Measurements from ENCODE around the gene KCNH8. TPM values are rescaled to one million over a fixed set of nuclear protein-coding genes. Genes with fewer than 3 reads are reported as not detected.

KCNH8 gene
- total RNA-seq, 1 donor: not detected

DNA sequence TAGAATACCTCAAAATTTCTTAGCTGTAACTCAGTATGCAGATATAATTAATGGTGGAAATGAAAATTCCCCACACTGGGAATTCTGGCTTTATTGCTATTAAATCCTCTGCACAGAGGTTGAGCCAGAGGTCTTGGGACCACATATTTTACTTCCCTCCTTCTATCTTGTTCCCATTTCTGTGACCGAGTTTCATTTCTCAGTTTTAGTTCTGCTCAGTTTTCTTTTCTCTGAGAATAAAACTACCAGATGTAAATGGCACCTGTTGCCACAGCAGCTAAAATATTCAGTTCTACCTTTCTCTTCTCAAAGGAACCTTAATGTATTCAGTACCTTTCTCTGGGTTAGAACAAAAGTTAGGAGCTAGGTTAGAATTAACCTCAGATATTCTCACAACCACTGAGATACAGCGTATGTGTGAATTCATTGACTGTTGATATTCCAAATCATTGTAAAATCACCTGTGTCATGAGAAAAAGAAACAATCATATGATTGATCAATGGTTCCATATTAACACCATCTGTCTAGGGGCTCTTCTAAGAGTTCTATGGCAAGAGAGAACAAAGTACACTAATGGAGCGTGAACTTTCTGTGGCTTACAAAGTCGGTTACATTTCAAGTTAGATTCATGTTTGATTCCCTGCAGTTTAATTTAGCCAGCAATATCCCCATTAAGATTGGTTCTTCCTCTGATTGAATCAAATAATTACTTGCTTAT, 411.6 kb downstream of the KCNH8 start:
- DNase-seq (ENCODE audit: insufficient read length, low spot score, missing footprints): no peak
- no peaks in the 10 kb centered on the region for H4K20me1 ChIP-seq (ENCODE audit: insufficient read depth, low read length)
- H3K79me2 ChIP-seq (ENCODE audit: insufficient read depth, low read length): no peaks in the 10 kb centered on the region
- no peaks in the 10 kb centered on the region for H3K9me3 ChIP-seq (ENCODE audit: low read depth, low read length)
- no peak overlapping the region for H3K27ac ChIP-seq (ENCODE audit: low read depth, low read length)
- TF ChIP-seq CTCF (IDR thresholded peaks at IDR 0.05; ENCODE audit: extremely low read depth, low read depth, low read length): no peak
- no peaks in the 10 kb centered on the region for H3K27me3 ChIP-seq (ENCODE audit: insufficient read depth, low read length)
- H2AFZ ChIP-seq (ENCODE audit: low read length): no peak overlapping the region
- no peaks in the 10 kb centered on the region for H3K4me1 ChIP-seq (ENCODE audit: insufficient read depth, low read length)
- H3K4me3 ChIP-seq (ENCODE audit: insufficient read depth, low read length): no peak overlapping the region
- H3K36me3 ChIP-seq (ENCODE audit: insufficient read depth, low read length): no peaks in the 10 kb centered on the region
- H3K4me2 ChIP-seq (ENCODE audit: insufficient read depth, low read length): no peak overlapping the region

DNA sequence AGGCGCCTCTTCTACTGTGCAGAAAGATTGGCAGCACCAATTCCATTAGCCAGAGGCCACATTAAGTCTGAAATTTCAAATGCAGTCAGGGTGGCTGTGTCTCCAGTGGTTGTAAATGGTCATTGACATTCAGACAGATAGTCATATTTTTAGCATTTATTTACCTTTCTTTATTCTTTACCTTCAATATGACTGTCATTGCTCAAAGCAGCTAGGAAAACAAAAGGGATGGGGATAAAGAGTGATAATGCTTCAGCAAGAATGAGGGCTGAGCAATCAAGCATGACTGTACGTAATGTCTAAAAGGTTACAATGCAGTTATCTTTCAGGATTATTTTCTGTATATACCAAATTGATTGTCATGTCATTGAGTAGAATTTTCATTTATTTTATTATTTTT, 425.3 kb downstream of the KCNH8 start:
- Histone ChIP-seq H3K4me2 (ENCODE audit: insufficient read depth, low read length) (no peak overlapping the region), H3K4me1 (ENCODE audit: insufficient read depth, low read length) (no peaks in the 10 kb centered on the region), H3K4me3 (ENCODE audit: insufficient read depth, low read length) (no peak overlapping the region), H3K27ac (ENCODE audit: low read depth, low read length) (no peak overlapping the region), H3K79me2 (ENCODE audit: insufficient read depth, low read length) (no peaks in the 10 kb centered on the region), H3K9me3 (ENCODE audit: low read depth, low read length) (no peaks in the 10 kb centered on the region), H3K27me3 (ENCODE audit: insufficient read depth, low read length) (no peaks in the 10 kb centered on the region), H2AFZ (ENCODE audit: low read length) (no peak overlapping the region), H3K36me3 (ENCODE audit: insufficient read depth, low read length) (no peaks in the 10 kb centered on the region), H4K20me1 (ENCODE audit: insufficient read depth, low read length) (no peaks in the 10 kb centered on the region)
- no peak for DNase-seq (ENCODE audit: insufficient read length, low spot score, missing footprints)
- no peak for TF ChIP-seq CTCF (IDR thresholded peaks at IDR 0.05; ENCODE audit: extremely low read depth, low read depth, low read length)

DNA sequence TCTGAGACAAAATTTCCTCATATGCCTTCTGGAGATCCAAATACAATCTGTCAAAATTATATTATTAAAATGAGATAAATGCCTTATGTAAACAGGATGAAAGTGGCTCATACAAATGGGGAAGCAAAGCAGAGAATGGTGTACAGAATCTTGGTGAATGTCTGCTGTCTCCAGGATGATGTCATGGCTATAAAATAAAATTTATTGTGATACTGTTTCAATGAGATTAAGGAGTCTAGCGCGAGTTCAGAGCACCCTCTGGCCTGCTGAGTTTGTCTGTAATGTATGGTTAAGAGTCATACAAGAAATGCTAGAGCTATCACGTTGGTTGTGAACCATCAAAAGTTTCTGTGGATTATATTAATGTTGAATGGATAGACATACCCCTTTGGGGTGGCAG, 426.0 kb downstream of the KCNH8 start:
- no peak overlapping the region for H3K4me3 ChIP-seq (ENCODE audit: insufficient read depth, low read length)
- H3K36me3 ChIP-seq (ENCODE audit: insufficient read depth, low read length): no peaks in the 10 kb centered on the region
- no peak for DNase-seq (ENCODE audit: insufficient read length, low spot score, missing footprints)
- H3K27ac ChIP-seq (ENCODE audit: low read depth, low read length): no peak overlapping the region
- H2AFZ ChIP-seq (ENCODE audit: low read length): no peak overlapping the region
- TF ChIP-seq CTCF (IDR thresholded peaks at IDR 0.05; ENCODE audit: extremely low read depth, low read depth, low read length): no peak
- H3K9me3 ChIP-seq (ENCODE audit: low read depth, low read length): no peaks in the 10 kb centered on the region
- no peaks in the 10 kb centered on the region for H3K79me2 ChIP-seq (ENCODE audit: insufficient read depth, low read length)
- H3K27me3 ChIP-seq (ENCODE audit: insufficient read depth, low read length): no peaks in the 10 kb centered on the region
- H3K4me2 ChIP-seq (ENCODE audit: insufficient read depth, low read length): no peak overlapping the region
- H3K4me1 ChIP-seq (ENCODE audit: insufficient read depth, low read length): no peaks in the 10 kb centered on the region
- H4K20me1 ChIP-seq (ENCODE audit: insufficient read depth, low read length): no peaks in the 10 kb centered on the region

GRCh38 chr3:19576343-19576742, 428.0 kb downstream of the KCNH8 start:
- TF ChIP-seq CTCF (IDR thresholded peaks at IDR 0.05; ENCODE audit: extremely low read depth, low read depth, low read length): no peak
- Histone ChIP-seq H3K4me1 (ENCODE audit: insufficient read depth, low read length) (no peaks in the 10 kb centered on the region), H2AFZ (ENCODE audit: low read length) (no peak overlapping the region), H4K20me1 (ENCODE audit: insufficient read depth, low read length) (no peaks in the 10 kb centered on the region), H3K4me3 (ENCODE audit: insufficient read depth, low read length) (no peak overlapping the region), H3K36me3 (ENCODE audit: insufficient read depth, low read length) (no peaks in the 10 kb centered on the region), H3K27ac (ENCODE audit: low read depth, low read length) (no peak overlapping the region), H3K79me2 (ENCODE audit: insufficient read depth, low read length) (no peaks in the 10 kb centered on the region), H3K4me2 (ENCODE audit: insufficient read depth, low read length) (no peak overlapping the region), H3K9me3 (ENCODE audit: low read depth, low read length) (no peaks in the 10 kb centered on the region), H3K27me3 (ENCODE audit: insufficient read depth, low read length) (no peaks in the 10 kb centered on the region)
- DNase-seq (ENCODE audit: insufficient read length, low spot score, missing footprints): no peak

Small RNA genes within 50 kb of the gene (small RNA-seq; reads per million reads assigned to genes)
- not detected for gene MIR4791

Data from osteoblast (primary cell).